Ishikawa (cell line): ENCODE data around the gene SPOCK1.

ENCODE experiments used
- CEBPB ChIP-seq: IDR thresholded peaks from 2 replicates; pipeline ENCODE4 v1.6.1; 2012
- CREB1 ChIP-seq: IDR thresholded peaks from 2 replicates; pipeline ENCODE4 v1.6.1; 2012; ENCODE audit warnings: low read depth
- EGR1 ChIP-seq: IDR thresholded peaks from 2 replicates; pipeline ENCODE4 v1.6.1; 2012
- EP300 ChIP-seq: IDR thresholded peaks from 2 replicates; pipeline ENCODE4 v1.6.1; 2012; ENCODE audit warnings: borderline replicate concordance
- FOXM1 ChIP-seq: IDR thresholded peaks from 2 replicates; pipeline ENCODE4 v1.6.1; 2012; ENCODE audit warnings: low read depth, borderline replicate concordance
- NFIC ChIP-seq: IDR thresholded peaks from 2 replicates; pipeline ENCODE4 v1.6.1; 2012
- RAD21 ChIP-seq: IDR thresholded peaks from 2 replicates; pipeline ENCODE4 v1.6.1; 2012; ENCODE audit warnings: low read depth
- TAF1 ChIP-seq: IDR thresholded peaks from 2 replicates; pipeline ENCODE4 v1.6.1; 2012; ENCODE audit warnings: low read depth, mild to moderate bottlenecking
- TCF12 ChIP-seq: IDR thresholded peaks from 2 replicates; pipeline ENCODE4 v1.6.1; 2012; ENCODE audit warnings: low read depth
- TEAD4 ChIP-seq: IDR thresholded peaks from 2 replicates; pipeline ENCODE4 v1.6.1; 2012
- YY1 ChIP-seq: IDR thresholded peaks from 2 replicates; pipeline ENCODE4 v1.6.1; 2012; ENCODE audit warnings: low read depth
- ZBTB7A ChIP-seq: IDR thresholded peaks from 2 replicates; pipeline ENCODE4 v1.6.1; 2012; ENCODE audit warnings: low read depth
- TF ChIP-seq, protein P1 (sequence below): IDR thresholded peaks from 2 replicates; pipeline ENCODE4 v1.6.1; 2012
- TF ChIP-seq, protein P2 (sequence below): IDR thresholded peaks from 2 replicates; pipeline ENCODE4 v1.6.1; 2012
- TF ChIP-seq, protein P3 (sequence below): IDR thresholded peaks from 2 replicates; pipeline ENCODE4 v1.6.1; 2012; ENCODE audit warnings: low read depth, mild to moderate bottlenecking

Gene SPOCK1

DNA sequence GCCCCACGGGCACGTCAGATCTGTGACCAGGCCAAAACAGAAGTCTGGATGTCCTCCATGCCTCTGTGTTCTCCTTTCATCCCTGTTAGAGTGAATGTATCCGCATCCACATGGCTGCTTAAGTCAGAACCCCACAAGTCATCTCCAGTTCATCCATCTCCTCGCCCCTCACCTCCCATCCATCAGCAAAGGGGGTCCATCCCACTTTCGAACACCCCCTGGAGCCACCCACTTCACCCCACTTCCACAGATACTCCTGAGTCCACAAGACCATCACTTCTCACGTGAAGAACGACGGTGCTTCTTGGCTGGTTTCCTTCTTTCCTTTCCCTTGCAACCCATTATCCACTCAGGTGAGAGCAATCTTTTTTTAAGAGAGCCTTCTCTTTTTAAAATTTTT, 3.5 kb upstream of the SPOCK1 start:
- TF ChIP-seq CEBPB (no peak), EP300 (no peak), TAF1 (no peak)
- TF ChIP-seq, protein P1, sequence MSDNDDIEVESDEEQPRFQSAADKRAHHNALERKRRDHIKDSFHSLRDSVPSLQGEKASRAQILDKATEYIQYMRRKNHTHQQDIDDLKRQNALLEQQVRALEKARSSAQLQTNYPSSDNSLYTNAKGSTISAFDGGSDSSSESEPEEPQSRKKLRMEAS: no peak

DNA sequence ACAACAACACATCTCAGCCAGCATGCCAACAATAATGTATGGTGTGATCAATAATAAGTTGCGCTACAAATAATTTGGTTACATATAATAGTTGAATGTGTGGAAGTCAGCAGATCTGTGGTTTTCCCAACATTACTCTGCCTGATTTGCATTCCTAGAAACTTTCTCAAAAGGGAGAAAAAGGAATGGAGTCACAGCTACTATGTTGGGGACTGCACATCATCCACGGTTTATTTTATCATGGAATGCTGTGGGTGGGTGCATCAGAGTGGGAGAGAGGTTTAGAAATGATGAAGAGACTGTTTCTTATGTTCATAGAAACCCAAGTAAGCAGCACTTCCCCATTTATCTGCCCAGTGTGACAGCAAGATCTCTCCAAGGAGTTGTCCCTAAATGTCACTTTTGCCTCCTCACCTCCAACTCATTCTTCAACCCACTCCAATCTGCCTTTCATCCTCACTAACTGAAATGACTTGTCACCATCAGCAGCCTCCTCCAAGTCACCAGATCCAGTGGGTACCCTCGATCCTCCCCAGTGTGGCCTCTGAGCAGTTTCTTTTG, 2.8 kb upstream of the SPOCK1 start:
- TF ChIP-seq TCF12: no peak
- TF ChIP-seq TEAD4: no peak
- no peak for TF ChIP-seq EP300
- TF ChIP-seq, protein P2, sequence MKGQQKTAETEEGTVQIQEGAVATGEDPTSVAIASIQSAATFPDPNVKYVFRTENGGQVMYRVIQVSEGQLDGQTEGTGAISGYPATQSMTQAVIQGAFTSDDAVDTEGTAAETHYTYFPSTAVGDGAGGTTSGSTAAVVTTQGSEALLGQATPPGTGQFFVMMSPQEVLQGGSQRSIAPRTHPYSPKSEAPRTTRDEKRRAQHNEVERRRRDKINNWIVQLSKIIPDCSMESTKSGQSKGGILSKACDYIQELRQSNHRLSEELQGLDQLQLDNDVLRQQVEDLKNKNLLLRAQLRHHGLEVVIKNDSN: no peak
- TF ChIP-seq EGR1: no peak
- no peak for TF ChIP-seq ZBTB7A
- TF ChIP-seq RAD21: no peak
- TF ChIP-seq CREB1: no peak
- TF ChIP-seq TAF1: no peak
- TF ChIP-seq, protein P3, sequence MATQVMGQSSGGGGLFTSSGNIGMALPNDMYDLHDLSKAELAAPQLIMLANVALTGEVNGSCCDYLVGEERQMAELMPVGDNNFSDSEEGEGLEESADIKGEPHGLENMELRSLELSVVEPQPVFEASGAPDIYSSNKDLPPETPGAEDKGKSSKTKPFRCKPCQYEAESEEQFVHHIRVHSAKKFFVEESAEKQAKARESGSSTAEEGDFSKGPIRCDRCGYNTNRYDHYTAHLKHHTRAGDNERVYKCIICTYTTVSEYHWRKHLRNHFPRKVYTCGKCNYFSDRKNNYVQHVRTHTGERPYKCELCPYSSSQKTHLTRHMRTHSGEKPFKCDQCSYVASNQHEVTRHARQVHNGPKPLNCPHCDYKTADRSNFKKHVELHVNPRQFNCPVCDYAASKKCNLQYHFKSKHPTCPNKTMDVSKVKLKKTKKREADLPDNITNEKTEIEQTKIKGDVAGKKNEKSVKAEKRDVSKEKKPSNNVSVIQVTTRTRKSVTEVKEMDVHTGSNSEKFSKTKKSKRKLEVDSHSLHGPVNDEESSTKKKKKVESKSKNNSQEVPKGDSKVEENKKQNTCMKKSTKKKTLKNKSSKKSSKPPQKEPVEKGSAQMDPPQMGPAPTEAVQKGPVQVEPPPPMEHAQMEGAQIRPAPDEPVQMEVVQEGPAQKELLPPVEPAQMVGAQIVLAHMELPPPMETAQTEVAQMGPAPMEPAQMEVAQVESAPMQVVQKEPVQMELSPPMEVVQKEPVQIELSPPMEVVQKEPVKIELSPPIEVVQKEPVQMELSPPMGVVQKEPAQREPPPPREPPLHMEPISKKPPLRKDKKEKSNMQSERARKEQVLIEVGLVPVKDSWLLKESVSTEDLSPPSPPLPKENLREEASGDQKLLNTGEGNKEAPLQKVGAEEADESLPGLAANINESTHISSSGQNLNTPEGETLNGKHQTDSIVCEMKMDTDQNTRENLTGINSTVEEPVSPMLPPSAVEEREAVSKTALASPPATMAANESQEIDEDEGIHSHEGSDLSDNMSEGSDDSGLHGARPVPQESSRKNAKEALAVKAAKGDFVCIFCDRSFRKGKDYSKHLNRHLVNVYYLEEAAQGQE: no peak
- TF ChIP-seq, protein P1: no peak
- no peak for TF ChIP-seq CEBPB
- no peak for TF ChIP-seq NFIC
- no peak for TF ChIP-seq FOXM1
- TF ChIP-seq YY1: no peak

DNA sequence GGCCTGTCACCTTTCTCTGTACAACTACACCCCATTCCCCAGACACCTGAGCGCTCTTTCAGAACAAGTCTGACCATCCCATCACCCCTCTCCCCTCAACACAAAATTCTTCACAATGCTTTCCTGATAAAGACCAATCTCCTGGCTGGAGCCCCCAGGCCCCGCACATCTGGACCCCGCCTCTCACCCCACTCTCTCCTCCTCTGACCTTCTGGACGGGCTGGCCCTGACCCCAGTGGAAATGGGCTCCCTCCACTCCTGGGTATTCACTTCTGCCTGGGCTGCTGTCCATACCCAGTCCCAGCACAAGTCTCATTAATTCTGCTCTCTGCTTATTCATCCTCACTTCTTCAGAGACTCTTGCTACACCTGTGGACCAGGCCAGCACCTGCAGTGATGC, 2.1 kb upstream of the SPOCK1 start:
- TF ChIP-seq ZBTB7A (no peak), YY1 (no peak)
- TF ChIP-seq, protein P1: no peak

DNA sequence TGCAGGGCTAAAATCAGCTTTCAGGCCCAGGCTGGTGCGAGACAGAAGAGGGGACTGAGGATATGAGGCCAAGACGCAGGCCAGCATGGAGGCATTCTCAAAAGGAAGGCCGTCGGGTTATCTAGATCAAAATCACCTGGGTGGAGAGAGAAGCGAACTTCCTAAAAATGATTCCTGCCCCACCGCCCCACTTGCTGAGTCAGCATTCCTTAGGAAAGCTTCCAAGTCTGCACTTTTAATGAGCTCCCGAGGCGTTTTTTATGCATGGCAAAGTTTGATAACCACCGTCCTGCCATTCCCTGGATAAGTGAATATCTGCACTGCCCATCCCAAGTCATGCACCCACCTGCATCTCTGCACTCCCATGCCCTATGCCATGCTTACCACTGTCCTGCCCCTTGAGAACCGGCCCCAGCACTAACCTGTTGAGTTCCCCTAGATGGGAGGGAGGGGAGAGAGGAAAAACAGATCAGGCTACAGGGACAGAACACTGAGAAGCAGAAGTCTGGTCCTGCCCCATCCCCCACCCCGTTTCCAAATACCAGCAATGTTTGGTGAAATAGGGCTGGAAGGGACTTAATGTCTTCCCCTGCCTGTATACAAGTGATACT, 1.6 kb upstream of the SPOCK1 start:
- TF ChIP-seq, protein P2: no peak
- TF ChIP-seq TEAD4 (no peak), YY1 (no peak), NFIC (no peak), TAF1 (no peak), TCF12 (no peak), RAD21 (no peak), ZBTB7A (no peak), CREB1 (no peak), EP300 (no peak), EGR1 (no peak), CEBPB (no peak)
- TF ChIP-seq, protein P3: no peak

DNA sequence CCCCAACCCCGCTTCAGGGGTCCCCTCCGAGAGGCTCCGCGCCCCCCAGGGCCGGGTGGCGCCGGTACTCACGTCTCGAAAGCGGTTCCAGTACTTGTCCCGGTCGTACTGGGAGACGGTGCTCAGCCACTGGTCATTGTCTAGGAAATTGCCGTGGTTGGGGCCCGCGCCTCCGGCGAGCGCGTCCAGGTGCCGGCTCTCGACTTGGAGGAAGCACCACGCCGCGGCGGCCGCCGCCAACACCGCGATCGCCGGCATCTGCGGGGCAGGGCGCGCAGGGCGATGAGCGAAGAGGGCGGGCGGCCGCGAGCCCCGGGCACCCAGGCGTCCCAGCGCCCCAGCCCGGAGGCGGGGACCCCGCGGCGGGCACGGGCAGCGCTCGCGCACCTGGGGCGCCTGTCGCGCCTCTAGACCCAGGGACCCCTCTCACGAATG, 808 bp downstream of the SPOCK1 start:
- TF ChIP-seq, protein P2: no peak
- TF ChIP-seq EP300 (no peak), CREB1 (no peak), NFIC (no peak), RAD21 (no peak), TEAD4 (no peak)
- TF ChIP-seq, protein P1: no peak
